ENCODE measurements around the gene HAO2.

The HAO2 gene

DNA sequence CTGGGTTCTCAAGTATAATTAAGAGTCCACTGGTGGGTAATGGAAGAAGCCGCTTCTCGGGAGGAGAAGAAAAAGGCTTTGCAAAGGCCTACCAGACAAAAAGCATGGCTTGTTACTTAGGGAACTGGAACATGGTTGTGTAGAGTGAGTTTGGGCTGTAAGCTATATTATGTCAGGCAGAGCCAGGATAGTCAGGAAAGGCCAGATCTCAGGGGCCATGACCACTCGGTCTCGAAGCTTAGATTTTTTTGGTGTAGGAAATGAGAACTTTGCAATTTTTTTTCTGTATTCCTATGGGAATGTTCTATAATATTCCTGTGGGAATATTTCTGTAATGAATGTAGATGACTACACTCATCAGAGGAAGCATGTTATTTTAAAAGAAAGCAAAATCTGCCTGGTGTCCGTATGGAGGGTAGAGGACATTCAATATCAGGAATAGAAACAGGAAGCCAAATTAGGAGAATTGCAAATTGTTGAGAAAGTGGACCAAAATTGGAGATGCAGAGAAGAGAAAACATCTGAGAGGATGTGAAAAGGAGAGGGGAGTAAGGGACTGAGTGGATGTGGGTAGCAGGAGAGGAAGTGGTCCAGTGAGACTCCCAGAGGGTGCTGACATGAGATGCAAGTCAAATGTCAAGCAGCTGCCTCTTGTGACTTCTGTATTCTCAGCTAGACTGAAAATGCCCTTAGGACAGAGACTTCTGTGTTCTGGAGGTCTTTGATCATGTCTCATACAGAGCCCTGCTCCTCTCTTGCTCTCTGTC is 45.2 kb upstream of the HAO2 start:
- Histone ChIP-seq H3K27ac (ENCODE audit: low read length) (no peak overlapping the region), H3K36me3 (ENCODE audit: insufficient read depth, low read length) (no peaks in the 10 kb centered on the region), H4K20me1 (ENCODE audit: insufficient read depth, low read length) (no peaks in the 10 kb centered on the region), H3K27me3 (ENCODE audit: insufficient read depth, low read length, poor library complexity) (no peaks in the 10 kb centered on the region), H3K9me3 (ENCODE audit: insufficient read depth, low read length, severe bottlenecking) (no peaks in the 10 kb centered on the region), H3K4me2 (ENCODE audit: insufficient read depth, low read length) (no peak overlapping the region), H2AFZ (ENCODE audit: low read depth, low read length) (no peak overlapping the region), H3K79me2 (ENCODE audit: insufficient read depth, low read length) (no peaks in the 10 kb centered on the region), H3K4me3 (ENCODE audit: low read depth in 1 of 2, low read length in 2 of 2) (no peak overlapping the region), H3K9ac (ENCODE audit: low read depth, low read length) (no peak overlapping the region), H3K4me1 (ENCODE audit: insufficient read depth, low read length) (peaks cover 28% of the 10 kb centered on the region)
- DNase-seq (peak; percentile 65), ATAC-seq (ENCODE audit: insufficient read depth, low read depth) (peak; percentile 90)
- TF ChIP-seq EZH2 (IDR thresholded peaks at IDR 0.05; ENCODE audit: borderline replicate concordance, low read depth, low read length, severe bottlenecking), result no peak
- TF ChIP-seq, protein P1, sequence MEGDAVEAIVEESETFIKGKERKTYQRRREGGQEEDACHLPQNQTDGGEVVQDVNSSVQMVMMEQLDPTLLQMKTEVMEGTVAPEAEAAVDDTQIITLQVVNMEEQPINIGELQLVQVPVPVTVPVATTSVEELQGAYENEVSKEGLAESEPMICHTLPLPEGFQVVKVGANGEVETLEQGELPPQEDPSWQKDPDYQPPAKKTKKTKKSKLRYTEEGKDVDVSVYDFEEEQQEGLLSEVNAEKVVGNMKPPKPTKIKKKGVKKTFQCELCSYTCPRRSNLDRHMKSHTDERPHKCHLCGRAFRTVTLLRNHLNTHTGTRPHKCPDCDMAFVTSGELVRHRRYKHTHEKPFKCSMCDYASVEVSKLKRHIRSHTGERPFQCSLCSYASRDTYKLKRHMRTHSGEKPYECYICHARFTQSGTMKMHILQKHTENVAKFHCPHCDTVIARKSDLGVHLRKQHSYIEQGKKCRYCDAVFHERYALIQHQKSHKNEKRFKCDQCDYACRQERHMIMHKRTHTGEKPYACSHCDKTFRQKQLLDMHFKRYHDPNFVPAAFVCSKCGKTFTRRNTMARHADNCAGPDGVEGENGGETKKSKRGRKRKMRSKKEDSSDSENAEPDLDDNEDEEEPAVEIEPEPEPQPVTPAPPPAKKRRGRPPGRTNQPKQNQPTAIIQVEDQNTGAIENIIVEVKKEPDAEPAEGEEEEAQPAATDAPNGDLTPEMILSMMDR (IDR thresholded peaks at IDR 0.05; ENCODE audit: borderline replicate concordance, extremely low read depth, low read length, poor library complexity, severe bottlenecking), result peak; percentile 33

DNA sequence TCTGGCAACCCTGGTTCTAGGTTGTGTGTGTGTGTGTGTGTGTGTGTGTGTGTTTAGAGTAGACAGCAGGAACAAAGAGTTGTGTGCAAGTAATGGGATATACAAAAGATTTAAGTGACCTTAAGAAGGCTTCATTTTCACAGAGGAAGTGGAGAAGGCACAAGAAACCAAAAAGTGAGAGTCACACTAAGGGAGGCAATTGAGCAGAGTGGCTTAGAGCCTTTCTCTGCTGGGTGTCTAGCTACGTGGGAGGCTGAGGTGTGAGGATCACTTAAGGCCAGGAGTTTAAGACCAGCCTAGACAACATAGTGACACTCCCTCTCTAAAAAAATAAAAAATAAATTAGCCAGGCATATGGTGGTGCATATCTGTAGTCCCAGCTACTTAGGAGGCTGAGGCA is 44.4 kb upstream of the HAO2 start:
- no peak for TF ChIP-seq EZH2 (IDR thresholded peaks at IDR 0.05; ENCODE audit: borderline replicate concordance, low read depth, low read length, severe bottlenecking)
- TF ChIP-seq, protein P1 (IDR thresholded peaks at IDR 0.05; ENCODE audit: borderline replicate concordance, extremely low read depth, low read length, poor library complexity, severe bottlenecking), result no peak
- Histone ChIP-seq H2AFZ (ENCODE audit: low read depth, low read length) (no peak overlapping the region), H3K79me2 (ENCODE audit: insufficient read depth, low read length) (no peaks in the 10 kb centered on the region), H3K36me3 (ENCODE audit: insufficient read depth, low read length) (no peaks in the 10 kb centered on the region), H3K4me1 (ENCODE audit: insufficient read depth, low read length) (peaks cover 28% of the 10 kb centered on the region), H3K4me2 (ENCODE audit: insufficient read depth, low read length) (no peak overlapping the region), H4K20me1 (ENCODE audit: insufficient read depth, low read length) (no peaks in the 10 kb centered on the region), H3K27me3 (ENCODE audit: insufficient read depth, low read length, poor library complexity) (peaks cover 4% of the 10 kb centered on the region), H3K9ac (ENCODE audit: low read depth, low read length) (no peak overlapping the region), H3K27ac (ENCODE audit: low read length) (no peak overlapping the region), H3K9me3 (ENCODE audit: insufficient read depth, low read length, severe bottlenecking) (no peaks in the 10 kb centered on the region), H3K4me3 (ENCODE audit: low read depth in 1 of 2, low read length in 2 of 2) (no peak overlapping the region)
- ATAC-seq (ENCODE audit: insufficient read depth, low read depth) (no peak), DNase-seq (no peak)

DNA sequence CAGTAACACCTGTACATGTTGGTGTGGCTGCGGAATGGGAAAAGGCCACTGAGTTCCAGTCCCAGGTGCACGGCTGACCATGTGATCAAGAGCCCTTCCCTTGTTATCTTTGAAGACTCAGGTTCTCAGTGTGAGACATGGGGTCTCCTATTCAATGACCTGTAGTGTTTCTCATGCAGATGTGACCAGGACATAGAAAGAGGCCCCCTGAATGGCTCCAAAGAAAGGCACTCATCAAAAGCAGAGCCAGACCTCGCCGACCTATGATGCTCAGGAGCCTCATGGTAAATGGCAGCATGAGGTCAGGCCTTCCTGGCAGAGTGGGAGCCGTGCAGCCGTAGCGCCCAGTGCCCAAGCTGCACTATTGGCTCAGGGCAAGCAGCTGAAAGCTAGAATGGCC is 42.3 kb upstream of the HAO2 start:
- ATAC-seq (ENCODE audit: insufficient read depth, low read depth) (no peak), DNase-seq (no peak)
- no peaks in the 10 kb centered on the region for H4K20me1 ChIP-seq (ENCODE audit: insufficient read depth, low read length)
- no peaks in the 10 kb centered on the region for H3K9me3 ChIP-seq (ENCODE audit: insufficient read depth, low read length, severe bottlenecking)
- no peak overlapping the region for H3K27ac ChIP-seq (ENCODE audit: low read length)
- TF ChIP-seq, protein P1 (IDR thresholded peaks at IDR 0.05; ENCODE audit: borderline replicate concordance, extremely low read depth, low read length, poor library complexity, severe bottlenecking), result no peak
- TF ChIP-seq EZH2 (IDR thresholded peaks at IDR 0.05; ENCODE audit: borderline replicate concordance, low read depth, low read length, severe bottlenecking), result no peak
- no peak overlapping the region for H2AFZ ChIP-seq (ENCODE audit: low read depth, low read length)
- H3K79me2 ChIP-seq (ENCODE audit: insufficient read depth, low read length), result no peaks in the 10 kb centered on the region
- H3K9ac ChIP-seq (ENCODE audit: low read depth, low read length), result no peak overlapping the region
- H3K4me1 ChIP-seq (ENCODE audit: insufficient read depth, low read length), result peaks cover 28% of the 10 kb centered on the region
- H3K4me3 ChIP-seq (ENCODE audit: low read depth in 1 of 2, low read length in 2 of 2), result no peak overlapping the region
- peaks cover 4% of the 10 kb centered on the region for H3K27me3 ChIP-seq (ENCODE audit: insufficient read depth, low read length, poor library complexity)
- no peaks in the 10 kb centered on the region for H3K36me3 ChIP-seq (ENCODE audit: insufficient read depth, low read length)
- H3K4me2 ChIP-seq (ENCODE audit: insufficient read depth, low read length), result peak overlapping the region; percentile 74; the same call in 1 of the 2 replicates
